ENCODE results near the gene TDRD3. TPM values are rescaled to one million over a fixed set of nuclear protein-coding genes. Genes with fewer than 3 reads are reported as not detected.

The TDRD3 gene
- polyA plus RNA-seq, 1 experiment = 10.8 TPM

- Histone ChIP-seq H3K27me3 (ENCODE audit: control insufficient read depth, insufficient read depth, low read length) (no peaks in the 10 kb centered on the region), H3K4me3 (ENCODE audit: low read depth, low read length) (no peak overlapping the region), H3K9me3 (ENCODE audit: control insufficient read depth, insufficient read depth, low read length) (no peaks in the 10 kb centered on the region), H3K27ac (ENCODE audit: low read depth, low read length) (no peak overlapping the region)
- TF ChIP-seq, protein P1, sequence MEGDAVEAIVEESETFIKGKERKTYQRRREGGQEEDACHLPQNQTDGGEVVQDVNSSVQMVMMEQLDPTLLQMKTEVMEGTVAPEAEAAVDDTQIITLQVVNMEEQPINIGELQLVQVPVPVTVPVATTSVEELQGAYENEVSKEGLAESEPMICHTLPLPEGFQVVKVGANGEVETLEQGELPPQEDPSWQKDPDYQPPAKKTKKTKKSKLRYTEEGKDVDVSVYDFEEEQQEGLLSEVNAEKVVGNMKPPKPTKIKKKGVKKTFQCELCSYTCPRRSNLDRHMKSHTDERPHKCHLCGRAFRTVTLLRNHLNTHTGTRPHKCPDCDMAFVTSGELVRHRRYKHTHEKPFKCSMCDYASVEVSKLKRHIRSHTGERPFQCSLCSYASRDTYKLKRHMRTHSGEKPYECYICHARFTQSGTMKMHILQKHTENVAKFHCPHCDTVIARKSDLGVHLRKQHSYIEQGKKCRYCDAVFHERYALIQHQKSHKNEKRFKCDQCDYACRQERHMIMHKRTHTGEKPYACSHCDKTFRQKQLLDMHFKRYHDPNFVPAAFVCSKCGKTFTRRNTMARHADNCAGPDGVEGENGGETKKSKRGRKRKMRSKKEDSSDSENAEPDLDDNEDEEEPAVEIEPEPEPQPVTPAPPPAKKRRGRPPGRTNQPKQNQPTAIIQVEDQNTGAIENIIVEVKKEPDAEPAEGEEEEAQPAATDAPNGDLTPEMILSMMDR (IDR thresholded peaks at IDR 0.05; ENCODE audit: low read depth, low read length) = no peak
- CTCF ChIA-PET = no interaction called here
- POLR2A ChIA-PET = no interaction called here
- no peak for DNase-seq (ENCODE audit: low read depth, low spot score)
Observed at GRCh38 chr13:60572855-60573254, 175.8 kb downstream of the TDRD3 start.

DNA sequence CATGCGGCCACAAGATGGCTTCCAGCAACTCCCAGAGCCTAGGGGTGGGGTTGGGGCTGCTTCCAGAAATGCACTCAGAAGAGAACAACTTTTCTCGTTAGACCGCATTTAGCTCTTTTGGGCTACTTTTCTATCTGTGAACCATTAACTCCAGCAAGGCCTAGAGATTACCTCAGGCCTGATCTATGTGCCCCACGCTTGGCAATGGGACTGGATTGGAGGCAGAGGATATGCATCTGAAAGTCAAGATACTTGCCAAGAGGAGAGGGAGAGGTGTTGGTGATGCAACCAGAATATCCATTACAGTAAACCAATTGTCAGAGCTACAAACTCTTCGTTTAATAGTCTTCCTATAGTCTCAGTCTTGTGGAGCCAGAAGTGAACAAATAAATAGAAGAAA is 177.7 kb downstream of the TDRD3 start:
- Histone ChIP-seq H3K4me3 (ENCODE audit: low read depth, low read length) (no peak overlapping the region), H3K27me3 (ENCODE audit: control insufficient read depth, insufficient read depth, low read length) (no peaks in the 10 kb centered on the region), H3K9me3 (ENCODE audit: control insufficient read depth, insufficient read depth, low read length) (no peaks in the 10 kb centered on the region), H3K27ac (ENCODE audit: low read depth, low read length) (no peak overlapping the region)
- ChIA-PET CTCF (no interaction called here), POLR2A (no interaction called here)
- no peak for DNase-seq (ENCODE audit: low read depth, low spot score)
- TF ChIP-seq, protein P1 (IDR thresholded peaks at IDR 0.05; ENCODE audit: low read depth, low read length) = no peak

- POLR2A ChIA-PET = no interaction called here
- Histone ChIP-seq H3K4me3 (ENCODE audit: low read depth, low read length) (no peak overlapping the region), H3K9me3 (ENCODE audit: control insufficient read depth, insufficient read depth, low read length) (no peaks in the 10 kb centered on the region), H3K27ac (ENCODE audit: low read depth, low read length) (no peak overlapping the region), H3K27me3 (ENCODE audit: control insufficient read depth, insufficient read depth, low read length) (no peaks in the 10 kb centered on the region)
- TF ChIP-seq, protein P1 (IDR thresholded peaks at IDR 0.05; ENCODE audit: low read depth, low read length) = no peak
- CTCF ChIA-PET = no interaction called here
- no peak for DNase-seq (ENCODE audit: low read depth, low spot score)
Observed at GRCh38 chr13:60575142-60575541, 178.1 kb downstream of the TDRD3 start.

DNA sequence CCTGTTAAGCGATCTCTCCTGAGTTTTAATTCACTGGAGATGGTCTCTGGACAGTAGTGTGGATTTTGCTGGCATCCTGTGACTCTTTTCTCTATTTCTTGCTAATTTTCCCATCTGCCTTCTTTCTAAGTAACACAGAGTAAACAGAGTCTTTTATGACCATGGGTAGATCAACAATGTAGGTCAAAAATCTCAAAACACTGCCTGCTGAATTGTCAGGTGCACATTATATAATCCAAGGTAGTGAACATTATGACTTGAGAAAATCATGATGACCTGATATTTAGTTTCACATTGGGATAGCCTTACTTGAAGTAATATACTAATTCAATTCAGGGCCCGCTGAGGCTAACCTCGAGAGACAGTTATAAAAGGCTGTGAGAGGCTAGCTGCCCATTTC is 180.7 kb downstream of the TDRD3 start:
- H3K9me3 ChIP-seq (ENCODE audit: control insufficient read depth, insufficient read depth, low read length) = no peaks in the 10 kb centered on the region
- no peak overlapping the region for H3K27ac ChIP-seq (ENCODE audit: low read depth, low read length)
- ChIA-PET CTCF (no interaction called here), POLR2A (no interaction called here)
- DNase-seq (ENCODE audit: low read depth, low spot score) = no peak
- H3K27me3 ChIP-seq (ENCODE audit: control insufficient read depth, insufficient read depth, low read length) = no peaks in the 10 kb centered on the region
- H3K4me3 ChIP-seq (ENCODE audit: low read depth, low read length) = no peak overlapping the region
- TF ChIP-seq, protein P1 (IDR thresholded peaks at IDR 0.05; ENCODE audit: low read depth, low read length) = no peak

- peaks cover 4% of the 10 kb centered on the region for H3K9me3 ChIP-seq (ENCODE audit: control insufficient read depth, insufficient read depth, low read length)
- no peak overlapping the region for H3K27ac ChIP-seq (ENCODE audit: low read depth, low read length)
- POLR2A ChIA-PET = no interaction called here
- no peak for DNase-seq (ENCODE audit: low read depth, low spot score)
- no peak overlapping the region for H3K4me3 ChIP-seq (ENCODE audit: low read depth, low read length)
- CTCF ChIA-PET = no interaction called here
- TF ChIP-seq, protein P1 (IDR thresholded peaks at IDR 0.05; ENCODE audit: low read depth, low read length) = no peak
- H3K27me3 ChIP-seq (ENCODE audit: control insufficient read depth, insufficient read depth, low read length) = no peaks in the 10 kb centered on the region
Observed at GRCh38 chr13:60583196-60583888, 186.3 kb downstream of the TDRD3 start.
